OCI-LY1 (cell line): ENCODE measurements around the gene AKT3.

Experiments
- EZH2 ChIP-seq: fragments of 200-600 bp; sonication (generic), shearing (Covaris generic); IDR thresholded peaks from 2 replicates; pipeline ENCODE4 v1.8.0; 2017; ENCODE audit warnings: borderline replicate concordance, mixed run types, mild to moderate bottlenecking, antibody characterized with exemption, low read length, moderate library complexity, mixed read lengths
- TF ChIP-seq, protein P1 (sequence below): fragments of 200-600 bp; sonication (generic), shearing (Covaris generic); IDR thresholded peaks from 2 replicates; pipeline ENCODE4 v1.5.1; 2017; ENCODE audit warnings: mild to moderate bottlenecking, antibody characterized with exemption, low read length, moderate library complexity, mixed read lengths

DNA sequence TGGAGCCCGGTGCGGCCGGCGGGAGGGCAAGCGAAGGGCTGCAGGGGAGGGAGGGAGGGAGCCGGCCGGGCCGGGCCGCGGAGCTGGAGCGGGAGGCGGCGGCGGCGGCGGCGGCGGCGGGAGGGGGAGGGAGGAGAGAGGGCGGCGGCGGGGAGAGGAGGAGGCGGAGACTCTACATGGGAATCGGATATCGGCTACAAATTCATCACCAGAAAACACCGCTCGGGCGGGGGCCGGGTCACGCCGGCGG is at the start of gene AKT3:
- TF ChIP-seq, protein P1, sequence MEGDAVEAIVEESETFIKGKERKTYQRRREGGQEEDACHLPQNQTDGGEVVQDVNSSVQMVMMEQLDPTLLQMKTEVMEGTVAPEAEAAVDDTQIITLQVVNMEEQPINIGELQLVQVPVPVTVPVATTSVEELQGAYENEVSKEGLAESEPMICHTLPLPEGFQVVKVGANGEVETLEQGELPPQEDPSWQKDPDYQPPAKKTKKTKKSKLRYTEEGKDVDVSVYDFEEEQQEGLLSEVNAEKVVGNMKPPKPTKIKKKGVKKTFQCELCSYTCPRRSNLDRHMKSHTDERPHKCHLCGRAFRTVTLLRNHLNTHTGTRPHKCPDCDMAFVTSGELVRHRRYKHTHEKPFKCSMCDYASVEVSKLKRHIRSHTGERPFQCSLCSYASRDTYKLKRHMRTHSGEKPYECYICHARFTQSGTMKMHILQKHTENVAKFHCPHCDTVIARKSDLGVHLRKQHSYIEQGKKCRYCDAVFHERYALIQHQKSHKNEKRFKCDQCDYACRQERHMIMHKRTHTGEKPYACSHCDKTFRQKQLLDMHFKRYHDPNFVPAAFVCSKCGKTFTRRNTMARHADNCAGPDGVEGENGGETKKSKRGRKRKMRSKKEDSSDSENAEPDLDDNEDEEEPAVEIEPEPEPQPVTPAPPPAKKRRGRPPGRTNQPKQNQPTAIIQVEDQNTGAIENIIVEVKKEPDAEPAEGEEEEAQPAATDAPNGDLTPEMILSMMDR: no peak
- TF ChIP-seq EZH2: no peak
